Measurements from ENCODE around the gene CHST15. TPM values are rescaled to one million over a fixed set of nuclear protein-coding genes. Genes with fewer than 3 reads are reported as not detected.

Gene CHST15
- total and polyA plus RNA-seq, 2 of the 13 experiments (the other 11 are each of a cell fraction or from before 2014, with no cell fraction given): 1.4 to 94.7 TPM

DNA sequence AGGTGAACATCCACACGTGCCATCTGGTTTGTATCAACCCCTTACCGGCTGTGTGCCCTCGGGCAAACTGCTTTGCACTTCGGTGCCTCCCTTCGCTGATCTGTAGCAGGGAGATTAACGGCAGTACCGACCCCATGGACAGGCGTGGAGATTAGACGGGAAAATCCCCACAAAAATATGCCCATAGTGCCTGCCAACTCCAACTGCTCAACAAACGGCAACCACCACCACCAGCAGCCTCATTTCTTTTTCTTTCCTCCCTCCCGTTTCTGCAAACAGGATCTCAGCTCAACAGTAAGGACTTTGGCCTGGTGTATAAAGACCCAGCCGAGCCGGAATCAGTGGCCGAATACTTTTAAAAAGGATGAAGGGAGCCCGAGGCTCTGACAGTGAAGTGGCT lies 31.0 kb downstream of the CHST15 start:
- DNase-seq (ENCODE audit: low spot score): peak; percentile 70
- Histone ChIP-seq H3K79me2 (ENCODE audit: insufficient read depth, low read length) (peaks cover 86% of the 10 kb centered on the region), H3K27ac (ENCODE audit: extremely low read length, insufficient read depth, low read length) (peak overlapping the region; percentile 52), H3K9me3 (ENCODE audit: low read length) (no peaks in the 10 kb centered on the region), H3K4me3 (replicated peaks in 1 of 3; ENCODE audit: insufficient read depth in 1 of 3, low read depth in 2 of 3, low read length in 3 of 3) (peak overlapping the region in 1 of 3 experiments; percentile 18; a peak in 1 of 6 replicates), H3K36me3 (replicated peaks in 1 of 2; ENCODE audit: control insufficient read depth in 1 of 2, insufficient read depth in 2 of 2, low read length in 2 of 2) (peaks cover 9 to 35% of the 10 kb centered on the region in 2 experiments), H3K4me2 (ENCODE audit: low read depth, low read length) (peak overlapping the region; percentile 58), H4K20me1 (ENCODE audit: insufficient read depth, low read length) (peaks cover 40% of the 10 kb centered on the region; the same call in 1 of the 2 replicates), H3K4me1 (ENCODE audit: insufficient read depth, low read length) (peaks cover 100% of the 10 kb centered on the region), H3K27me3 (ENCODE audit: control insufficient read depth in 1 of 2, insufficient read depth in 2 of 2, low read length in 2 of 2) (no peaks in the 10 kb centered on the region), H3K9ac (ENCODE audit: insufficient read depth, low read depth, low read length) (0 out of 2 replicates have a peak overlapping the region, but pooled peaks have one; percentile 37), H2AFZ (ENCODE audit: low read length) (no peak overlapping the region)
- ATAC-seq: peak; percentile 77
- BruUV-seq (replicated peaks): no TSS peak
- intact Hi-C loops (cut with micrococcal nuclease; ENCODE audit: unreplicated experiment) (loop anchor here (2.0 kb wide), 1 partner anchor 14 kb away; no protein-coding TSS in a partner anchor), in situ Hi-C loops (cut with HindIII; ENCODE audit: extremely low pct_ligation_motif_present, low pct_unique_long_range_greater_than_20kb) (no loop called here)
- peak; percentile 82 for FAIRE-seq
- ChIA-PET POLR2A (interaction anchor here (0.9 to 3.6 kb wide), 6 partner anchors 10 to 28 kb away, joined by 3 to 30 read pairs (median 5); no protein-coding TSS in a partner anchor), CTCF (ENCODE audit: low intra/inter-chr PET ratio, low total read pairs) (no interaction called here)
- 28% methylated on average over 13 of the region's 15 CpGs for WGBS (ENCODE audit: low lambda C conversion rate)
- TF ChIP-seq ERF (CRISPR knock-in tag; IDR thresholded peaks at IDR 0.05) (0 out of 2 replicates have a peak, but pooled peaks have one; percentile 36), HNF4A (CRISPR knock-in tag; IDR thresholded peaks at IDR 0.05) (peak; percentile 82), ZNF512 (CRISPR knock-in tag; IDR thresholded peaks at IDR 0.05) (no peak), PAX8 (CRISPR knock-in tag; IDR thresholded peaks at IDR 0.05; ENCODE audit: borderline replicate concordance) (no peak), ZNF501 (CRISPR knock-in tag; IDR thresholded peaks at IDR 0.05) (0 out of 2 replicates have a peak, but pooled peaks have one; percentile 38), GATAD2A (CRISPR knock-in tag; IDR thresholded peaks at IDR 0.05) (peak; percentile 55), ZNF614 (CRISPR knock-in tag; IDR thresholded peaks at IDR 0.05; ENCODE audit: borderline replicate concordance) (0 out of 2 replicates have a peak, but pooled peaks have one; percentile 37), ATF2 (CRISPR knock-in tag; IDR thresholded peaks at IDR 0.05) (0 out of 2 replicates have a peak, but pooled peaks have one; percentile 22), THAP11 (CRISPR knock-in tag; IDR thresholded peaks at IDR 0.05) (0 out of 2 replicates have a peak, but pooled peaks have one; percentile 28)
- TF ChIP-seq, protein P1, sequence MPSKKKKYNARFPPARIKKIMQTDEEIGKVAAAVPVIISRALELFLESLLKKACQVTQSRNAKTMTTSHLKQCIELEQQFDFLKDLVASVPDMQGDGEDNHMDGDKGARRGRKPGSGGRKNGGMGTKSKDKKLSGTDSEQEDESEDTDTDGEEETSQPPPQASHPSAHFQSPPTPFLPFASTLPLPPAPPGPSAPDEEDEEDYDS (CRISPR knock-in tag; IDR thresholded peaks at IDR 0.05): 0 out of 2 replicates have a peak, but pooled peaks have one; percentile 23
- TF ChIP-seq, protein P2, sequence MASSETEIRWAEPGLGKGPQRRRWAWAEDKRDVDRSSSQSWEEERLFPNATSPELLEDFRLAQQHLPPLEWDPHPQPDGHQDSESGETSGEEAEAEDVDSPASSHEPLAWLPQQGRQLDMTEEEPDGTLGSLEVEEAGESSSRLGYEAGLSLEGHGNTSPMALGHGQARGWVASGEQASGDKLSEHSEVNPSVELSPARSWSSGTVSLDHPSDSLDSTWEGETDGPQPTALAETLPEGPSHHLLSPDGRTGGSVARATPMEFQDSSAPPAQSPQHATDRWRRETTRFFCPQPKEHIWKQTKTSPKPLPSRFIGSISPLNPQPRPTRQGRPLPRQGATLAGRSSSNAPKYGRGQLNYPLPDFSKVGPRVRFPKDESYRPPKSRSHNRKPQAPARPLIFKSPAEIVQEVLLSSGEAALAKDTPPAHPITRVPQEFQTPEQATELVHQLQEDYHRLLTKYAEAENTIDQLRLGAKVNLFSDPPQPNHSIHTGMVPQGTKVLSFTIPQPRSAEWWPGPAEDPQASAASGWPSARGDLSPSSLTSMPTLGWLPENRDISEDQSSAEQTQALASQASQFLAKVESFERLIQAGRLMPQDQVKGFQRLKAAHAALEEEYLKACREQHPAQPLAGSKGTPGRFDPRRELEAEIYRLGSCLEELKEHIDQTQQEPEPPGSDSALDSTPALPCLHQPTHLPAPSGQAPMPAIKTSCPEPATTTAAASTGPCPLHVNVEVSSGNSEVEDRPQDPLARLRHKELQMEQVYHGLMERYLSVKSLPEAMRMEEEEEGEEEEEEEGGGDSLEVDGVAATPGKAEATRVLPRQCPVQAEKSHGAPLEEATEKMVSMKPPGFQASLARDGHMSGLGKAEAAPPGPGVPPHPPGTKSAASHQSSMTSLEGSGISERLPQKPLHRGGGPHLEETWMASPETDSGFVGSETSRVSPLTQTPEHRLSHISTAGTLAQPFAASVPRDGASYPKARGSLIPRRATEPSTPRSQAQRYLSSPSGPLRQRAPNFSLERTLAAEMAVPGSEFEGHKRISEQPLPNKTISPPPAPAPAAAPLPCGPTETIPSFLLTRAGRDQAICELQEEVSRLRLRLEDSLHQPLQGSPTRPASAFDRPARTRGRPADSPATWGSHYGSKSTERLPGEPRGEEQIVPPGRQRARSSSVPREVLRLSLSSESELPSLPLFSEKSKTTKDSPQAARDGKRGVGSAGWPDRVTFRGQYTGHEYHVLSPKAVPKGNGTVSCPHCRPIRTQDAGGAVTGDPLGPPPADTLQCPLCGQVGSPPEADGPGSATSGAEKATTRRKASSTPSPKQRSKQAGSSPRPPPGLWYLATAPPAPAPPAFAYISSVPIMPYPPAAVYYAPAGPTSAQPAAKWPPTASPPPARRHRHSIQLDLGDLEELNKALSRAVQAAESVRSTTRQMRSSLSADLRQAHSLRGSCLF (CRISPR knock-in tag; IDR thresholded peaks at IDR 0.05; ENCODE audit: borderline replicate concordance): no peak

Measured in HepG2 (cell line).